Measurements from ENCODE around the gene PKHD1. TPM values are rescaled to one million over a fixed set of nuclear protein-coding genes. Genes with fewer than 3 reads are reported as not detected.

PKHD1 gene
- total RNA-seq, 1 experiment from 2014 or later, result not detected

DNA sequence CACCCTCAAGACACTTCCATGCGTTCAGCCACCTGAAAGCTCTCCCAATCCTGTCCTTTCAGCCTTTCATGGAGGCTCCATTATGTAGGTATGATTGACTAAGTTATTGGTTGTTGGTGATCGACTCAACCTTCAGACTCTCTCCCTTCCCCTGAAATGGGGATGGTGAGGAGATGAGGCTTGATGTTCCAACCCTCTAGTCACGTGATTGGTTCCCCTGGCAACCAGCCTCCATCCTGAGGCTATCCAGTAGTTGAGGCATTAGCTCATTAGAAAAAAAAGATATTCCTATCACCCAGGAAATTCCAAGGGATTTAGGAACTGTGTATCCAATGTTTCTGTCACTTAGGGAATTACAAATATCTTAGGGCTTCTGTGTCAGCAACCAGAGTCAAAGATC is 426.6 kb downstream of the PKHD1 start:
- H3K4me1 ChIP-seq (ENCODE audit: control insufficient read depth, insufficient read depth, low read length), result no peaks in the 10 kb centered on the region
- no peak overlapping the region for H3K27ac ChIP-seq (ENCODE audit: low read length)
- H3K9me3 ChIP-seq (ENCODE audit: control insufficient read depth, insufficient read depth, low read depth, low read length), result no peaks in the 10 kb centered on the region
- ATAC-seq (no peak), DNase-seq (ENCODE audit: low read depth, low spot score) (no peak)
- in situ Hi-C loops (cut with HindIII; ENCODE audit: low pct_unique_long_range_greater_than_20kb, low sequenced_read_pairs) (no loop called here), intact Hi-C loops (cut with micrococcal nuclease; ENCODE audit: unreplicated experiment) (no loop called here)
- no peaks in the 10 kb centered on the region for H3K36me3 ChIP-seq (ENCODE audit: control insufficient read depth, insufficient read depth, low read length)
- POLR2A ChIA-PET, result no interaction called here
- no peak overlapping the region for H3K4me3 ChIP-seq (ENCODE audit: low read depth in 2 of 2, low read length in 2 of 2)
- CTCF ChIA-PET, result no interaction called here
- no TSS peak for BruUV-seq (replicated peaks)
- TF ChIP-seq, protein P1, sequence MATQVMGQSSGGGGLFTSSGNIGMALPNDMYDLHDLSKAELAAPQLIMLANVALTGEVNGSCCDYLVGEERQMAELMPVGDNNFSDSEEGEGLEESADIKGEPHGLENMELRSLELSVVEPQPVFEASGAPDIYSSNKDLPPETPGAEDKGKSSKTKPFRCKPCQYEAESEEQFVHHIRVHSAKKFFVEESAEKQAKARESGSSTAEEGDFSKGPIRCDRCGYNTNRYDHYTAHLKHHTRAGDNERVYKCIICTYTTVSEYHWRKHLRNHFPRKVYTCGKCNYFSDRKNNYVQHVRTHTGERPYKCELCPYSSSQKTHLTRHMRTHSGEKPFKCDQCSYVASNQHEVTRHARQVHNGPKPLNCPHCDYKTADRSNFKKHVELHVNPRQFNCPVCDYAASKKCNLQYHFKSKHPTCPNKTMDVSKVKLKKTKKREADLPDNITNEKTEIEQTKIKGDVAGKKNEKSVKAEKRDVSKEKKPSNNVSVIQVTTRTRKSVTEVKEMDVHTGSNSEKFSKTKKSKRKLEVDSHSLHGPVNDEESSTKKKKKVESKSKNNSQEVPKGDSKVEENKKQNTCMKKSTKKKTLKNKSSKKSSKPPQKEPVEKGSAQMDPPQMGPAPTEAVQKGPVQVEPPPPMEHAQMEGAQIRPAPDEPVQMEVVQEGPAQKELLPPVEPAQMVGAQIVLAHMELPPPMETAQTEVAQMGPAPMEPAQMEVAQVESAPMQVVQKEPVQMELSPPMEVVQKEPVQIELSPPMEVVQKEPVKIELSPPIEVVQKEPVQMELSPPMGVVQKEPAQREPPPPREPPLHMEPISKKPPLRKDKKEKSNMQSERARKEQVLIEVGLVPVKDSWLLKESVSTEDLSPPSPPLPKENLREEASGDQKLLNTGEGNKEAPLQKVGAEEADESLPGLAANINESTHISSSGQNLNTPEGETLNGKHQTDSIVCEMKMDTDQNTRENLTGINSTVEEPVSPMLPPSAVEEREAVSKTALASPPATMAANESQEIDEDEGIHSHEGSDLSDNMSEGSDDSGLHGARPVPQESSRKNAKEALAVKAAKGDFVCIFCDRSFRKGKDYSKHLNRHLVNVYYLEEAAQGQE (IDR thresholded peaks at IDR 0.05; ENCODE audit: insufficient read depth in 1 of 2, low read depth in 2 of 2, low read length in 1 of 2), result no peak
- TF ChIP-seq TCF7L2 (IDR thresholded peaks at IDR 0.05; ENCODE audit: low read depth, low read length) (no peak), SIN3A (IDR thresholded peaks at IDR 0.05; ENCODE audit: borderline replicate concordance, insufficient read depth, low read depth, low read length) (no peak), POLR2AphosphoS5 (IDR thresholded peaks at IDR 0.05; ENCODE audit: low read depth, low read length) (no peak)
- TF ChIP-seq, protein P2, sequence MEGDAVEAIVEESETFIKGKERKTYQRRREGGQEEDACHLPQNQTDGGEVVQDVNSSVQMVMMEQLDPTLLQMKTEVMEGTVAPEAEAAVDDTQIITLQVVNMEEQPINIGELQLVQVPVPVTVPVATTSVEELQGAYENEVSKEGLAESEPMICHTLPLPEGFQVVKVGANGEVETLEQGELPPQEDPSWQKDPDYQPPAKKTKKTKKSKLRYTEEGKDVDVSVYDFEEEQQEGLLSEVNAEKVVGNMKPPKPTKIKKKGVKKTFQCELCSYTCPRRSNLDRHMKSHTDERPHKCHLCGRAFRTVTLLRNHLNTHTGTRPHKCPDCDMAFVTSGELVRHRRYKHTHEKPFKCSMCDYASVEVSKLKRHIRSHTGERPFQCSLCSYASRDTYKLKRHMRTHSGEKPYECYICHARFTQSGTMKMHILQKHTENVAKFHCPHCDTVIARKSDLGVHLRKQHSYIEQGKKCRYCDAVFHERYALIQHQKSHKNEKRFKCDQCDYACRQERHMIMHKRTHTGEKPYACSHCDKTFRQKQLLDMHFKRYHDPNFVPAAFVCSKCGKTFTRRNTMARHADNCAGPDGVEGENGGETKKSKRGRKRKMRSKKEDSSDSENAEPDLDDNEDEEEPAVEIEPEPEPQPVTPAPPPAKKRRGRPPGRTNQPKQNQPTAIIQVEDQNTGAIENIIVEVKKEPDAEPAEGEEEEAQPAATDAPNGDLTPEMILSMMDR (IDR thresholded peaks at IDR 0.05), result no peak
- no peaks in the 10 kb centered on the region for H3K27me3 ChIP-seq (ENCODE audit: control insufficient read depth, insufficient read depth, low read length)

DNA sequence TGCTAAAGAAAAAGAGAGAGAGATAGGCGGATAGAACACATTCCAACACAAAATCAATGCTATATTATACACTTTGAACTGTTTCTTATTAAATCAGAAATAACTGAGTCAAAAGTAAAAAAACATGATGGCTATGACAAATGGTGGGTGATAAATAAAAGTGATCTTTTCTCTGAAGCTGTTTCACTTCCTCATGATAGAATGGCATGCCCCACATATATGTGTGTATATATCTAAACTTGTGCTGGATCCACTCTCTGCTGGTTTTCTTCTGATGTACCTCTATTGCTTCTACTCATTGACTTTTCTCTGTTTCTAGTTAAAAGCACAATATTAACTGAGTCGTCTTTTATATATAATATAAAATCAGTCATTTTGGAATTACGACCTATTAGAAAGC is 429.9 kb downstream of the PKHD1 start:
- no peaks in the 10 kb centered on the region for H3K36me3 ChIP-seq (ENCODE audit: control insufficient read depth, insufficient read depth, low read length)
- H3K27me3 ChIP-seq (ENCODE audit: control insufficient read depth, insufficient read depth, low read length), result no peaks in the 10 kb centered on the region
- no peaks in the 10 kb centered on the region for H3K9me3 ChIP-seq (ENCODE audit: control insufficient read depth, insufficient read depth, low read depth, low read length)
- ChIA-PET CTCF (no interaction called here), POLR2A (no interaction called here)
- no peak for TF ChIP-seq SIN3A (IDR thresholded peaks at IDR 0.05; ENCODE audit: borderline replicate concordance, insufficient read depth, low read depth, low read length)
- TF ChIP-seq, protein P1 (IDR thresholded peaks at IDR 0.05; ENCODE audit: insufficient read depth in 1 of 2, low read depth in 2 of 2, low read length in 1 of 2), result no peak
- TF ChIP-seq TCF7L2 (IDR thresholded peaks at IDR 0.05; ENCODE audit: low read depth, low read length), result no peak
- TF ChIP-seq, protein P2 (IDR thresholded peaks at IDR 0.05), result no peak
- TF ChIP-seq POLR2AphosphoS5 (IDR thresholded peaks at IDR 0.05; ENCODE audit: low read depth, low read length), result no peak
- intact Hi-C loops (cut with micrococcal nuclease; ENCODE audit: unreplicated experiment), result no loop called here
- in situ Hi-C loops (cut with HindIII; ENCODE audit: low pct_unique_long_range_greater_than_20kb, low sequenced_read_pairs), result no loop called here
- no peak overlapping the region for H3K27ac ChIP-seq (ENCODE audit: low read length)
- DNase-seq (ENCODE audit: low read depth, low spot score), result no peak
- no peak overlapping the region for H3K4me3 ChIP-seq (ENCODE audit: low read depth in 2 of 2, low read length in 2 of 2)
- ATAC-seq, result no peak
- BruUV-seq (replicated peaks), result no TSS peak
- no peaks in the 10 kb centered on the region for H3K4me1 ChIP-seq (ENCODE audit: control insufficient read depth, insufficient read depth, low read length)
